H1 (cell line): ENCODE data around the gene LAG3. TPM values are rescaled to one million over a fixed set of nuclear protein-coding genes. Genes with fewer than 3 reads are reported as not detected.

ENCODE experiments used
- CTCF ChIA-PET: fragments of 300-600 bp; sonication (Branson Sonifier 250); formaldehyde crosslinking; loops from one replicate; lab custom pipeline; 2021; ENCODE audit not compliant: partially characterized antibody; lab: Charles Lee
- POLR2A ChIA-PET: fragments of 300-600 bp; sonication (Branson Sonifier 250); formaldehyde crosslinking; loops from one replicate; lab custom pipeline; 2021; ENCODE audit warnings: inconsistent platforms; ENCODE audit not compliant: partially characterized antibody; lab: Charles Lee
- DNase-seq, 2 experiments: peaks; one replicate each; pipeline versions ENCODE4 v3.0.0 to v3.0.0-alpha.2; 2010 to 2022; ENCODE audit warnings: low spot score in 2 of 2, low read depth in 1 of 2, mixed read lengths in 1 of 2
- FAIRE-seq: peaks from 2 replicates; lab custom pipeline; 2011; peaks lifted over from hg19 to GRCh38; lab: Jason Lieb, UNC
- H2AFZ ChIP-seq: 2 replicates; pipeline ENCODE4 v1.8.1; 2012; ENCODE audit warnings: low read length, inconsistent platforms
- H2AK5ac ChIP-seq: 2 replicates; pipeline ENCODE4 v1.6.1; 2013; ENCODE audit warnings: low read depth, low read length
- H2BK120ac ChIP-seq: replicated peaks from 2 replicates; pipeline ENCODE3; 2013; ENCODE audit warnings: low read depth, low read length, inconsistent platforms
- H2BK12ac ChIP-seq: 2 replicates; pipeline ENCODE4 v1.6.1; 2013; ENCODE audit warnings: low read depth, low read length
- H2BK15ac ChIP-seq: 2 replicates; pipeline ENCODE4 v1.6.1; 2013; ENCODE audit warnings: low read length
- H2BK20ac ChIP-seq: 2 replicates; pipeline ENCODE4 v1.6.1; 2013; ENCODE audit warnings: low read length
- H2BK5ac ChIP-seq: 2 replicates; pipeline ENCODE4 v1.6.1; 2013; ENCODE audit warnings: low read depth, low read length
- H3K14ac ChIP-seq: 2 replicates; pipeline ENCODE4 v1.6.1; 2013; ENCODE audit warnings: inconsistent platforms; ENCODE audit not compliant: insufficient read length
- H3K18ac ChIP-seq: 2 replicates; pipeline ENCODE4 v1.6.1; 2013; ENCODE audit warnings: low read length; ENCODE audit errors: extremely low read depth
- H3K23ac ChIP-seq: 2 replicates; pipeline ENCODE4 v1.6.1; 2013; ENCODE audit warnings: inconsistent platforms; ENCODE audit not compliant: insufficient read length
- H3K23me2 ChIP-seq: 2 replicates; pipeline ENCODE4 v1.6.1; 2013; ENCODE audit warnings: low read depth, low read length
- H3K27ac ChIP-seq: 2 replicates; pipeline ENCODE4 v1.6.1; 2011; ENCODE audit warnings: low read depth, low read length, inconsistent platforms
- H3K27me3 ChIP-seq, 4 experiments: replicated peaks in 1 of 4; 1 replicate in 1 of 4; 2 replicates in 3 of 4; pipeline versions ENCODE4 v1.6.1 to v1.8.1; 2011 to 2013; ENCODE audit warnings: low read length in 3 of 4, mild to moderate bottlenecking in 3 of 4, inconsistent platforms in 2 of 4, mixed read lengths in 2 of 4, moderate library complexity in 1 of 4; ENCODE audit not compliant: control insufficient read depth in 3 of 4, insufficient read depth in 3 of 4; ENCODE audit errors: extremely low read depth in 1 of 4
- H3K36me3 ChIP-seq, 4 experiments: 2 replicates each; pipeline versions ENCODE4 v1.6.1 to v1.8.1; 2011 to 2013; ENCODE audit warnings: mild to moderate bottlenecking in 4 of 4, low read length in 3 of 4, moderate library complexity in 2 of 4, control low read depth in 1 of 4, inconsistent platforms in 1 of 4; ENCODE audit not compliant: insufficient read depth in 4 of 4, control insufficient read depth in 2 of 4
- H3K4ac ChIP-seq: replicated peaks from 2 replicates; pipeline ENCODE3; 2013; ENCODE audit warnings: low read length, low read depth, mixed read lengths, inconsistent platforms; ENCODE audit not compliant: insufficient read length
- H3K4me1 ChIP-seq, 4 experiments: replicated peaks in 1 of 4; 1 replicate in 1 of 4; 2 replicates in 3 of 4; pipeline versions ENCODE4 v1.6.1 to v1.8.1; 2011 to 2013; ENCODE audit warnings: low read length in 3 of 4, inconsistent platforms in 2 of 4, mixed read lengths in 1 of 4; ENCODE audit not compliant: insufficient read depth in 4 of 4, control insufficient read depth in 3 of 4
- H3K4me2 ChIP-seq, 2 experiments: 2 replicates each; pipeline versions ENCODE4 v1.6.1 to v1.8.1; 2011 to 2013; ENCODE audit warnings: low read depth in 2 of 2, low read length in 2 of 2, control low read depth in 1 of 2, inconsistent platforms in 1 of 2, mild to moderate bottlenecking in 1 of 2; ENCODE audit not compliant: insufficient read depth in 1 of 2
- H3K4me3 ChIP-seq, 4 experiments: fragments of 200-600, 300-600 bp in 1 of 4; sonication (generic), shearing (Covaris generic), sonication (Bioruptor Twin) in 1 of 4; 2 replicates each; pipeline versions ENCODE4 v1.5.1 to v1.8.1; 2011 to 2016; ENCODE audit warnings: low read length in 4 of 4, low read depth in 3 of 4, control low read depth in 2 of 4, inconsistent platforms in 2 of 4, mild to moderate bottlenecking in 2 of 4, mixed read lengths in 1 of 4, moderate library complexity in 1 of 4; ENCODE audit not compliant: insufficient read depth in 2 of 4; ENCODE audit errors: extremely low read depth in 1 of 4
- H3K56ac ChIP-seq: replicated peaks from 2 replicates; pipeline ENCODE3; 2013; ENCODE audit warnings: low read depth, mild to moderate bottlenecking, mixed read lengths, low read length, inconsistent platforms; ENCODE audit not compliant: insufficient read length
- H3K79me1 ChIP-seq: 2 replicates; pipeline ENCODE4 v1.6.1; 2013; ENCODE audit warnings: low read depth, low read length, control low read depth
- H3K79me2 ChIP-seq, 2 experiments: 2 replicates each; pipeline versions ENCODE4 v1.6.1 to v1.8.1; 2012 to 2013; ENCODE audit warnings: low read length in 2 of 2, mild to moderate bottlenecking in 2 of 2, inconsistent platforms in 1 of 2; ENCODE audit not compliant: insufficient read depth in 2 of 2, control insufficient read depth in 1 of 2
- H3K9ac ChIP-seq, 4 experiments: replicated peaks in 1 of 4; 1 replicate in 1 of 4; 2 replicates in 3 of 4; pipeline versions ENCODE4 v1.6.1 to v1.8.1; 2011 to 2013; ENCODE audit warnings: low read depth in 3 of 4, low read length in 3 of 4, control low read depth in 2 of 4, mild to moderate bottlenecking in 2 of 4, moderate library complexity in 2 of 4, inconsistent platforms in 1 of 4; ENCODE audit errors: extremely low read depth in 1 of 4
- H3K9me3 ChIP-seq, 2 experiments: 2 replicates each; pipeline versions ENCODE4 v1.6.1 to v1.8.1; 2012 to 2013; ENCODE audit warnings: mild to moderate bottlenecking in 2 of 2, moderate library complexity in 2 of 2, control low read depth in 1 of 2, inconsistent platforms in 1 of 2, low read depth in 1 of 2, low read length in 1 of 2, mixed read lengths in 1 of 2; ENCODE audit not compliant: insufficient read depth in 2 of 2
- H4K20me1 ChIP-seq, 2 experiments: replicated peaks in 1 of 2; 2 replicates each; pipeline versions ENCODE3 to v1.8.1; 2011 to 2013; ENCODE audit warnings: inconsistent platforms in 2 of 2, low read length in 2 of 2, mild to moderate bottlenecking in 1 of 2; ENCODE audit not compliant: insufficient read depth in 2 of 2, control insufficient read depth in 1 of 2
- H4K5ac ChIP-seq: 2 replicates; pipeline ENCODE4 v1.6.1; 2013; ENCODE audit warnings: low read length, low read depth, mixed read lengths, inconsistent platforms; ENCODE audit not compliant: insufficient read length
- H4K8ac ChIP-seq: 2 replicates; pipeline ENCODE4 v1.8.0; 2013; ENCODE audit warnings: mild to moderate bottlenecking, moderate library complexity, low read length, inconsistent platforms; ENCODE audit not compliant: insufficient read depth; ENCODE audit errors: extremely low read depth
- H4K91ac ChIP-seq: replicated peaks from 2 replicates; pipeline ENCODE3; 2013; ENCODE audit warnings: low read length, mixed read lengths, inconsistent platforms; ENCODE audit not compliant: insufficient read length
- CEBPB ChIP-seq: IDR thresholded peaks from 2 replicates; pipeline ENCODE4 v1.6.1; 2012; ENCODE audit warnings: low read depth, low read length
- WGBS, 2 experiments: shearing (Covaris generic) in 1 of 2; methylation state at CpG; one replicate each; pipeline versions ENCODE4 v1.1.6 to v1.1.7; 2013 to 2015; ENCODE audit warnings: low lambda C conversion rate in 2 of 2, mixed read lengths in 2 of 2, inconsistent platforms in 1 of 2, low coverage in 1 of 2, missing lambda C conversion rate in 1 of 2; ENCODE audit not compliant: insufficient replicate concordance in 2 of 2, insufficient coverage in 1 of 2, insufficient read length in 1 of 2; ENCODE audit errors: extremely low coverage in 1 of 2, missing lambda C conversion rate in 1 of 2; 5-methylcytosine and 5-hydroxymethylcytosine counted together
- polyA plus RNA-seq, 7 experiments: library from polyadenylated mRNA; depleted of rRNA in 3 of 7; stranded (reverse) in 5 of 7; unstranded in 2 of 7; fragments of >200 nt in 5 of 7; fragments of 200-250 nt in 2 of 7; gene quantifications; 1 replicate in 5 of 7; 2 replicates in 1 of 7; 4 replicates in 1 of 7; pipeline versions ENCODE4 v1.2.1 to v1.2.3, GENCODE V29; 2011 to 2013; ENCODE audit warnings: missing spikeins in 2 of 7, mixed read lengths in 2 of 7
- total RNA-seq: library from RNA; stranded (reverse); fragmentation: NEBNext Ultra II Directional; extraction: Animal tissue kit (Norgen Biotek cat#: 25700); gene quantifications from 2 replicates; pipeline ENCODE4 v1.2.1, GENCODE V29; 2021

LAG3 gene
- total and polyA plus RNA-seq, 2 of the 8 experiments (the other 6 are each of a cell fraction or from before 2014, with no cell fraction given), result 1.1 to 3.1 TPM

GRCh38 chr12:6735448-6736191, 36.7 kb upstream of the LAG3 start:
- no peak overlapping the region for H3K4me2 ChIP-seq
- FAIRE-seq (peak; percentile 88), DNase-seq (peak in 1 of 2 experiments; percentile 62)
- H3K79me2 ChIP-seq, result no peaks in the 10 kb centered on the region
- POLR2A ChIA-PET, result interaction anchor here (1.1 to 2.5 kb wide), 2 partner anchors 11 to 18 kb away, joined by 4 to 11 read pairs; partner anchors contain the start of gene MLF2
- no peak overlapping the region for H3K23ac ChIP-seq
- H3K9ac ChIP-seq, result no peak overlapping the region
- H3K9me3 ChIP-seq, result no peaks in the 10 kb centered on the region
- H3K23me2 ChIP-seq, result no peaks in the 10 kb centered on the region
- no peak overlapping the region for H2AFZ ChIP-seq
- H3K4ac ChIP-seq, result no peak overlapping the region
- no peak overlapping the region for H2BK15ac ChIP-seq
- no peaks in the 10 kb centered on the region for H3K79me1 ChIP-seq
- H3K27ac ChIP-seq, result no peak overlapping the region
- no peak overlapping the region for H2BK12ac ChIP-seq
- no peak overlapping the region for H4K8ac ChIP-seq
- no peak overlapping the region for H2BK5ac ChIP-seq
- CTCF ChIA-PET, result interaction anchor here (0.6 to 3.0 kb wide), 16 partner anchors 9 to 1289 kb away, joined by 3 to 22 read pairs (median 4); partner anchors contain the start of genes COPS7A and MLF2
- no peak overlapping the region for H4K91ac ChIP-seq
- peaks cover 0 to 13% (median 9%) of the 10 kb centered on the region in 4 experiments; a peak in 5 of 8 replicates for H3K36me3 ChIP-seq
- 60% methylated on average over 8 of the region's 8 CpGs; no CpG with 5 or more reads in 1 of the 2 experiments for WGBS, 2 experiments
- no peak overlapping the region for H3K56ac ChIP-seq
- no peak overlapping the region for H2BK120ac ChIP-seq
- H3K27me3 ChIP-seq, result no peaks in the 10 kb centered on the region
- H3K4me3 ChIP-seq, result no peak overlapping the region
- H4K5ac ChIP-seq, result no peak overlapping the region
- no peak overlapping the region for H2AK5ac ChIP-seq
- H4K20me1 ChIP-seq, result no peaks in the 10 kb centered on the region
- peaks cover 0 to 5% (median 0%) of the 10 kb centered on the region in 4 experiments; a peak in 1 of 7 replicates for H3K4me1 ChIP-seq
- H3K14ac ChIP-seq, result no peak overlapping the region
- H2BK20ac ChIP-seq, result no peak overlapping the region
- no peak overlapping the region; the same call in 1 of the 2 replicates for H3K18ac ChIP-seq
- no peak for TF ChIP-seq CEBPB
